ENCODE results near the gene CDC34. TPM values are rescaled to one million over a fixed set of nuclear protein-coding genes. Genes with fewer than 3 reads are reported as not detected.

Gene CDC34
- total RNA-seq, 1 experiment from 2014 or later = 87.4 TPM

DNA sequence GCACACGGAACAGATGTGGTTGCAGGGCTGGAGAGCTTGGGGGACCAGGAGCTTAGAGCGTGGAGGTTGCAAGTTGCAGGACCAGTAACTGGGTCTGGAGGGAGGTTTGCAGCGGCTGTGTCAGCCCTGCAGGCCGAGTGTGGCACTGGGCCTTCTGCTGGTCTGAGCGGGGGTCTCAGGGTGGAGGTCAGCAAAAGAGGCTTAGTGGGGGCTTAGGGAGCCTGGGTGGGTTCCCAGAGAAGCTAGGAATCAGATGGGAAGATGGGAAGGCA lies 52.3 kb downstream of the CDC34 start:
- Histone ChIP-seq H3K9ac (ENCODE audit: low read length) (no peak overlapping the region), H3K27me3 (ENCODE audit: insufficient read depth, low read length) (no peaks in the 10 kb centered on the region), H3K9me2 (ENCODE audit: insufficient read depth) (no peaks in the 10 kb centered on the region), H4K20me1 (ENCODE audit: insufficient read depth) (no peaks in the 10 kb centered on the region), H2AFZ (ENCODE audit: low read depth, low read length, poor library complexity, severe bottlenecking) (no peak overlapping the region), H3K9me3 (ENCODE audit: control insufficient read depth in 1 of 2, insufficient read depth in 1 of 2, low read depth in 1 of 2, low read length in 2 of 2) (no peaks in the 10 kb centered on the region), H3K79me2 (ENCODE audit: insufficient read depth, low read length) (peaks cover 21% of the 10 kb centered on the region), H3K36me3 (ENCODE audit: control insufficient read depth in 1 of 2, insufficient read depth in 2 of 2, low read length in 2 of 2) (peaks cover 14 to 23% of the 10 kb centered on the region in 2 experiments), H3K27ac (ENCODE audit: low read depth, low read length) (peak overlapping the region; percentile 26; the same call in 1 of the 2 replicates), H3K4me3 (replicated peaks in 1 of 2; ENCODE audit: low read depth in 1 of 2, low read length in 2 of 2) (no peak overlapping the region), H3K4me1 (ENCODE audit: control insufficient read depth in 1 of 2, insufficient read depth in 2 of 2, low read length in 2 of 2) (peaks cover 11 to 17% of the 10 kb centered on the region in 2 experiments), H3K4me2 (ENCODE audit: low read length) (no peak overlapping the region)
- DNase-seq (ENCODE audit: low read depth, low spot score) (no peak), ATAC-seq (peak; percentile 5; the same call in 1 of the 2 replicates)
- no TSS peak for BruUV-seq (replicated peaks)
- POLR2A ChIA-PET = no interaction called here
- CTCF ChIA-PET = interaction anchor here (0.7 to 1.2 kb wide), 5 partner anchors 10 to 148 kb away, joined by 3 to 4 read pairs (median 4); partner anchors contain the start of gene RNF126
- RAD21 ChIA-PET (ENCODE audit: low non-redundant PET in 1 of 2, low total read pairs in 2 of 2, uncharacterized antibody in 2 of 2, unreplicated experiment in 2 of 2) = no interaction called here
- TF ChIP-seq POLR2A (IDR thresholded peaks at IDR 0.05; ENCODE audit: borderline replicate concordance, extremely low read depth, insufficient read depth, insufficient read length) (no peak), SRF (IDR thresholded peaks at IDR 0.05; ENCODE audit: low read depth) (no peak), TCF7L2 (IDR thresholded peaks at IDR 0.05; ENCODE audit: borderline replicate concordance, extremely low read depth, insufficient read depth, insufficient read length) (no peak), EZH2 (IDR thresholded peaks at IDR 0.05) (no peak), SP1 (IDR thresholded peaks at IDR 0.05; ENCODE audit: low read depth) (no peak), POLR2AphosphoS5 (IDR thresholded peaks at IDR 0.05; ENCODE audit: low read depth, low read length) (no peak), EZH2phosphoT487 (IDR thresholded peaks at IDR 0.05; ENCODE audit: borderline replicate concordance) (no peak), RAD21 (IDR thresholded peaks at IDR 0.05; ENCODE audit: low read depth) (no peak), FOSL1 (IDR thresholded peaks at IDR 0.05; ENCODE audit: low read depth) (no peak), ELF1 (IDR thresholded peaks at IDR 0.05; ENCODE audit: borderline replicate concordance, low read depth) (no peak), ZFX (IDR thresholded peaks at IDR 0.05) (no peak), EGR1 (IDR thresholded peaks at IDR 0.05; ENCODE audit: low read depth) (no peak)
- TF ChIP-seq, protein P1, sequence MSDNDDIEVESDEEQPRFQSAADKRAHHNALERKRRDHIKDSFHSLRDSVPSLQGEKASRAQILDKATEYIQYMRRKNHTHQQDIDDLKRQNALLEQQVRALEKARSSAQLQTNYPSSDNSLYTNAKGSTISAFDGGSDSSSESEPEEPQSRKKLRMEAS (IDR thresholded peaks at IDR 0.05) = no peak
- TF ChIP-seq, protein P2, sequence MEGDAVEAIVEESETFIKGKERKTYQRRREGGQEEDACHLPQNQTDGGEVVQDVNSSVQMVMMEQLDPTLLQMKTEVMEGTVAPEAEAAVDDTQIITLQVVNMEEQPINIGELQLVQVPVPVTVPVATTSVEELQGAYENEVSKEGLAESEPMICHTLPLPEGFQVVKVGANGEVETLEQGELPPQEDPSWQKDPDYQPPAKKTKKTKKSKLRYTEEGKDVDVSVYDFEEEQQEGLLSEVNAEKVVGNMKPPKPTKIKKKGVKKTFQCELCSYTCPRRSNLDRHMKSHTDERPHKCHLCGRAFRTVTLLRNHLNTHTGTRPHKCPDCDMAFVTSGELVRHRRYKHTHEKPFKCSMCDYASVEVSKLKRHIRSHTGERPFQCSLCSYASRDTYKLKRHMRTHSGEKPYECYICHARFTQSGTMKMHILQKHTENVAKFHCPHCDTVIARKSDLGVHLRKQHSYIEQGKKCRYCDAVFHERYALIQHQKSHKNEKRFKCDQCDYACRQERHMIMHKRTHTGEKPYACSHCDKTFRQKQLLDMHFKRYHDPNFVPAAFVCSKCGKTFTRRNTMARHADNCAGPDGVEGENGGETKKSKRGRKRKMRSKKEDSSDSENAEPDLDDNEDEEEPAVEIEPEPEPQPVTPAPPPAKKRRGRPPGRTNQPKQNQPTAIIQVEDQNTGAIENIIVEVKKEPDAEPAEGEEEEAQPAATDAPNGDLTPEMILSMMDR (IDR thresholded peaks at IDR 0.05 in 2 of 3, conservative IDR thresholded peaks at IDR 0.05 in 1 of 3; ENCODE audit: borderline replicate concordance in 1 of 3, insufficient read depth in 1 of 3, low read depth in 2 of 3, low read length in 2 of 3) = no peak
- TF ChIP-seq, protein P3, sequence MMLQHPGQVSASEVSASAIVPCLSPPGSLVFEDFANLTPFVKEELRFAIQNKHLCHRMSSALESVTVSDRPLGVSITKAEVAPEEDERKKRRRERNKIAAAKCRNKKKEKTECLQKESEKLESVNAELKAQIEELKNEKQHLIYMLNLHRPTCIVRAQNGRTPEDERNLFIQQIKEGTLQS (IDR thresholded peaks at IDR 0.05) = no peak
- TF ChIP-seq, protein P4, sequence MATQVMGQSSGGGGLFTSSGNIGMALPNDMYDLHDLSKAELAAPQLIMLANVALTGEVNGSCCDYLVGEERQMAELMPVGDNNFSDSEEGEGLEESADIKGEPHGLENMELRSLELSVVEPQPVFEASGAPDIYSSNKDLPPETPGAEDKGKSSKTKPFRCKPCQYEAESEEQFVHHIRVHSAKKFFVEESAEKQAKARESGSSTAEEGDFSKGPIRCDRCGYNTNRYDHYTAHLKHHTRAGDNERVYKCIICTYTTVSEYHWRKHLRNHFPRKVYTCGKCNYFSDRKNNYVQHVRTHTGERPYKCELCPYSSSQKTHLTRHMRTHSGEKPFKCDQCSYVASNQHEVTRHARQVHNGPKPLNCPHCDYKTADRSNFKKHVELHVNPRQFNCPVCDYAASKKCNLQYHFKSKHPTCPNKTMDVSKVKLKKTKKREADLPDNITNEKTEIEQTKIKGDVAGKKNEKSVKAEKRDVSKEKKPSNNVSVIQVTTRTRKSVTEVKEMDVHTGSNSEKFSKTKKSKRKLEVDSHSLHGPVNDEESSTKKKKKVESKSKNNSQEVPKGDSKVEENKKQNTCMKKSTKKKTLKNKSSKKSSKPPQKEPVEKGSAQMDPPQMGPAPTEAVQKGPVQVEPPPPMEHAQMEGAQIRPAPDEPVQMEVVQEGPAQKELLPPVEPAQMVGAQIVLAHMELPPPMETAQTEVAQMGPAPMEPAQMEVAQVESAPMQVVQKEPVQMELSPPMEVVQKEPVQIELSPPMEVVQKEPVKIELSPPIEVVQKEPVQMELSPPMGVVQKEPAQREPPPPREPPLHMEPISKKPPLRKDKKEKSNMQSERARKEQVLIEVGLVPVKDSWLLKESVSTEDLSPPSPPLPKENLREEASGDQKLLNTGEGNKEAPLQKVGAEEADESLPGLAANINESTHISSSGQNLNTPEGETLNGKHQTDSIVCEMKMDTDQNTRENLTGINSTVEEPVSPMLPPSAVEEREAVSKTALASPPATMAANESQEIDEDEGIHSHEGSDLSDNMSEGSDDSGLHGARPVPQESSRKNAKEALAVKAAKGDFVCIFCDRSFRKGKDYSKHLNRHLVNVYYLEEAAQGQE (IDR thresholded peaks at IDR 0.05; ENCODE audit: low read depth) = no peak
- TF ChIP-seq, protein P5, sequence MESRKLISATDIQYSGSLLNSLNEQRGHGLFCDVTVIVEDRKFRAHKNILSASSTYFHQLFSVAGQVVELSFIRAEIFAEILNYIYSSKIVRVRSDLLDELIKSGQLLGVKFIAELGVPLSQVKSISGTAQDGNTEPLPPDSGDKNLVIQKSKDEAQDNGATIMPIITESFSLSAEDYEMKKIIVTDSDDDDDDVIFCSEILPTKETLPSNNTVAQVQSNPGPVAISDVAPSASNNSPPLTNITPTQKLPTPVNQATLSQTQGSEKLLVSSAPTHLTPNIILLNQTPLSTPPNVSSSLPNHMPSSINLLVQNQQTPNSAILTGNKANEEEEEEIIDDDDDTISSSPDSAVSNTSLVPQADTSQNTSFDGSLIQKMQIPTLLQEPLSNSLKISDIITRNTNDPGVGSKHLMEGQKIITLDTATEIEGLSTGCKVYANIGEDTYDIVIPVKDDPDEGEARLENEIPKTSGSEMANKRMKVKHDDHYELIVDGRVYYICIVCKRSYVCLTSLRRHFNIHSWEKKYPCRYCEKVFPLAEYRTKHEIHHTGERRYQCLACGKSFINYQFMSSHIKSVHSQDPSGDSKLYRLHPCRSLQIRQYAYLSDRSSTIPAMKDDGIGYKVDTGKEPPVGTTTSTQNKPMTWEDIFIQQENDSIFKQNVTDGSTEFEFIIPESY (IDR thresholded peaks at IDR 0.05; ENCODE audit: extremely low read depth, insufficient replicate concordance, low read length) = no peak
- intact Hi-C loops (cut with micrococcal nuclease) = no loop called here
